GM19023 (cell line): ENCODE data around the gene CHST11.

Experiments used
- ATAC-seq: cut with Tn5 transposase; IDR thresholded peaks from one replicate; pipeline ENCODE4 v1.9.1; 2021; ENCODE audit warnings: mild to moderate bottlenecking, moderate library complexity; ENCODE audit not compliant: unreplicated experiment

CHST11 gene

DNA sequence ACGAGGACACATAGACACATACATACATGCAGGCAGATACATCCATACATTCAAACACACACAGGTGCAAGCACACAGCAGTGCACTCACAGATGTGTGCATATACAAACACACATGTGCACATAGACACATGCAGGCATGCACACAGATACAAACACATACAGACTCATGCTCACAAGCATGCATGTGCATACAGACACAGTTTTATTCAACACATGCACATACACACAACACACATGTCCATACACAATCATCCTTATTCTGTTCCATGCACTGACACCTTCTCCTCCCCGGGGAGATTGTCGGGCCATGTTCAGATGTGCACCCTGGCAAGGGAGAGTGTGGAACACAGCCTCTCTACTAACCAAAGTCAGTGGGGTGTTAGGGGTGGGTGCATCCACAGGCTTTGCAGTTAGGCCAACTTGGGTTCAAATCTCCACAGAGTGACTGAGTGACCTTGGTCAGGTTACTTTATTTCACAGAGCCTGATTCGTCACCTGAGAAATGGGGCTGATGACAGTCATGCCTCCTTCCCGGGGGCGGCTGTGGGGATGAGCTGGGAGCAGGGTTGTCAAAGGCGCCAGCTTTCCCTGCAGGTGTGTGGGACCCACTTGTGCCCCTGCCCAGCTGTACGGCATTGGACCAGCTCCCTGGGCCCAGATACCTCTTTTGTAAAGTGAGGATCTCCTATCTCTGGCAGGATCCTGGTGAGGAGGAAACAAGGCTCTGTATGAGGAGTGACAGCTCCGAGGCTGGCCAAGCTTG, 251.2 kb downstream of the CHST11 start:
- no peak for ATAC-seq

DNA sequence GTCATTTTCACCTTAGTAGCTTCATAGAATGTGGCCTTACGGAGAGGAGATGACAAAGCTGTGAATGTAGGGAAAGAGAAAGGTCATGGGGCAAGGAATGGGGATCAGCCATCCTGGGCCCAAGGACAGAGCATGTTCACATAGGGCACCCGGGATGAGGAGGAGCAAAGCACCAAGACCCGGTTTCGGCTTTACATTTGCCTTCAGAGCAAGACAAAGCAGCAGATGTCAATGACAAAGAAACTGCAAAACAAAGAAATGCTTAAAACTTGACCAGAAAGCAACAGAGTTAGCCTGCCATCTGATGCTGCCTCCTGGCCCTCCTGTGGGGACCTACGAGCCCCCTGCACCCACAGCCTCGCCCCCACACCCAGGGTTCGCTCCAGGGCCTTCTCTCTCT, 252.1 kb downstream of the CHST11 start:
- ATAC-seq: no peak

DNA sequence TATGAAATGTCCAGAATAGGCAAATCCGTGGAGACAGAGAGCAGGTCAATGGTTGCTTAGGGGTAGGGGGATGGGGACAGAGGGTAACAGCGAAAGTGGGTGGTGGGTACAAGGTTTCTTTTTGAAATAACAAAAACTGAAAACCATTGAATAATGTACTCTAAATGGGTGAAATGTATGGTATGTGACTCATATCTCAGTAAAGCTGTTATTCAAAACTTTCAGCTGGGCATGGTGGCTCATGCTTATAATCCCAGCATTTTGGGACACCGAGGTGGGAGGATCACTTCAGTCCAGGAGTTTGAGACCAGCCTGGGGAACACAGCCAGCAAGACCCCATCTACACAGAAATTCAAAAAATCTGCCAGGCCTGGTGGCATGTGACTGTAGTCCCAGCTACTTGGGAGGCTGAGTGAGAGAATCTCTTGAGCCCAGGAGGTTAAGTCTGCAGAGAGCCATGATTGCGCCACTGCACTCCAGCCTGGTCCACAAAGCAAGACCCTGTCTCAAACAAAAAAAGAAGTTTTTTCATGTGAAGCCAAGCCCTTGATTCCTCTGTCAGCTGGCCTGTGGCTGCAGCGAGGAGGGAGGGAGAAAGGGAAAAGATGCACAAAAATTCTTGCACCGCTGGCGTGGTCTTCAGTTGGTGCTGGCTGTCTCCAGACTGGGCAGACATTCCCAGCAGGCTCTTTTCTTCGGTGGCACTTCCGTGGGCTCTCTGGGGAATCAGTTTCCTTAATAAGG, 253.1 kb downstream of the CHST11 start:
- ATAC-seq: no peak

DNA sequence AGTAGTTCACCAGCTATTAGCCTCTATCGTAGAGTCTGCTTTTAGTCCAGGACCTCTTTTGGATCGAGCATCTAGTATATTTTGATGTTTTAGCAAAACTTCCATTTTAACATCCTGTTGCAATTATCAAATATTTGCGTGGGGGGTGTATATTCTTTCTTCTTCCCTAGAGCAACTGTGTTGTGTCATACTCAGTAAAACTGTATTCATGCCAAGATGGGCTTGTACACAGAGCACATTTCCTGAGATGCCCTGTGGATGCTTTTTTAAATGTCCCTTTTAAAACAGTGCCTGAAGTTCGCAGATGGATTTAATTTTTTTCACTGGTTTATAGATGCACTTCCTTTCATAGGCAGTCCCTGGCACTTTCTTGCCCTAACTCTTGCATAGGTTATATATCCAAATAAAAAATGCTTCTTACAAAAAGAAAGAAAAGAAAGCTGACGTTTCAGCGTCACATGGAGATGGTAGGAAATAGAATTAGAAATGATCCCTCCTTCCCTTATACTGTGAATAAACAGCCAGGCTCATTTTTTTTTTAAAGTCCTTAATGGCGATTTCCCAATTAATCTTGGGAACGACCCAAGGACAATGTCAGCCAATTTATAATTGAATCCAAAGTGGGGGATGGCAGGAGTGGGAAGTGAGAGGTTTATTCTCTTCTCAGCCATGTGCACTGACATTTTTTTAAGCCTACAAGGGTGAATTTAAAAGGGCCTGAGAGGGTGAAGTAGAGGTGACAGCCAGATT, 254.4 kb downstream of the CHST11 start:
- ATAC-seq: no peak

GRCh38 chr12:104712477-104712876, 255.7 kb downstream of the CHST11 start:
- ATAC-seq: no peak

- no peak for ATAC-seq
Measured at GRCh38 chr12:104712968-104713367, 256.2 kb downstream of the CHST11 start.

DNA sequence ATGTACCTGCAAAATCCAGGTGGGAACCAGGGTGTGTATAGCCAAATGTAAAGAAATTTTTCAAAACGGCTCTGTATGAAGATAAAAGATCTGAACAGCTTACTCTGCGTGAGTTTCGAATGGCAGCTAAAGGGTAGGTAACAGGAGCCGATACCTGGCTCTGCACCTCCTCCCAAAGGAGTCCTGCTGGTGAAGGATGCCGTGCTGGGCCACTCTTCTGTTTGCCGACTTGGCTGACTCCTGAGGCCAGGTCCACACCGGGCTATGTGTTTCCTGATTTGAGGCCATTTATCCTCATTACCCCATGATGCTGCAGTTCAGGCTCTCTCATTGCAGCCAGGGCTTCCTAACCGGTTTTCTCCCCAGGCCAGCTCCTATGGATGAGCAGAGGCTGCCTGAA, 256.7 kb downstream of the CHST11 start:
- ATAC-seq: no peak

GRCh38 chr12:104714369-104714768, 257.6 kb downstream of the CHST11 start:
- ATAC-seq: no peak

- ATAC-seq: no peak
Measured at GRCh38 chr12:104716172-104716571, 259.4 kb downstream of the CHST11 start.

- no peak for ATAC-seq
Measured at GRCh38 chr12:104718304-104718929, 261.7 kb downstream of the CHST11 start.

DNA sequence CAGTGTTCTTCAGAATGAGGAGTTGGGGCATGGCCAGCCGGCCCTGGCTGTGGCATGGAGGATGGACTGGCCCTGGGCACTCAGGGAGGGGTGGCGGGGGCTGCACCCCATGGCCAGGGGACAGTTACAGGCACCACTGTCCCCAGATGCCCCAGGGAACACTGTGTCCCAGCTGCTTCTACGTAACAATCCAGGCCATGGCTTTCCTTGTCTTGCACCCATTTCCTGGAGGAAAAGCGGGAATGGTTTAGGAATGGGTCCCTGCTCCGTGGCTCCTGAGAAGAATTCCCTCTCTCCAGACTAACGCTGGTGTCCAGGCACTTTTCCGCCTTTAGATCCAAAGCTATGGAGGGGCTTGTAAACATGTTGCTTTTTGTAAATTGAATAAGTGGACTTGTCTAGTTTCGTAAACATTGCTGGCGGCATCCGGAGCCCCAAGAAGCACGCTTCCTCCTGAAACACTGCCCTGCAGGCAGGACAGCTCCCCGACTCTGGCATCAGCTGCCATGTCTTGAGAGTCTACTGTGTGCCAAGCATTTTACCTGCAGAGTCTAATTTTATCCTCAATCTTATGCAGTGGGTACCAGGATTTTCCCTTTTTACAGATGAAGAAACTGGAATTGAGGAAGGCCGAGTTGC, 263.1 kb downstream of the CHST11 start:
- no peak for ATAC-seq

- no peak for ATAC-seq
Measured at GRCh38 chr12:104720339-104721038, 263.7 kb downstream of the CHST11 start.

DNA sequence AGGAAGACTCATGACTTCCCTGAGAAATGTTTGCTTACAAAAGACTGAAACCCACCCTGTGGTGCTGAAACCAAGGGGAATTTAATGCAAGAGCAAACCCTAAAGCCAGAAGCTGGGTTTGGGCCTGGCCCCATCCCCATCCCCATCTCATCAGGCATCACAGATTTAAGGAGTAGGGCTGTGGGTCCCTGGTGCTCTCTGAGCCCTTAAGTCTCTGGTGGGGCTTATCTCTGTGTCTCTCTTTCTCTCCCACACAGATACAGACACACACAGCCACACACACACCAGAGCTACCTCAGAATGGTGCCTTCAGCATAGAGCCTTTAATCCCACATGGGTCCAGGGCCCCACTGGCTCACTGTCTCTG, 264.3 kb downstream of the CHST11 start:
- ATAC-seq: no peak

GRCh38 chr12:104721936-104722335, 265.2 kb downstream of the CHST11 start:
- ATAC-seq: no peak

DNA sequence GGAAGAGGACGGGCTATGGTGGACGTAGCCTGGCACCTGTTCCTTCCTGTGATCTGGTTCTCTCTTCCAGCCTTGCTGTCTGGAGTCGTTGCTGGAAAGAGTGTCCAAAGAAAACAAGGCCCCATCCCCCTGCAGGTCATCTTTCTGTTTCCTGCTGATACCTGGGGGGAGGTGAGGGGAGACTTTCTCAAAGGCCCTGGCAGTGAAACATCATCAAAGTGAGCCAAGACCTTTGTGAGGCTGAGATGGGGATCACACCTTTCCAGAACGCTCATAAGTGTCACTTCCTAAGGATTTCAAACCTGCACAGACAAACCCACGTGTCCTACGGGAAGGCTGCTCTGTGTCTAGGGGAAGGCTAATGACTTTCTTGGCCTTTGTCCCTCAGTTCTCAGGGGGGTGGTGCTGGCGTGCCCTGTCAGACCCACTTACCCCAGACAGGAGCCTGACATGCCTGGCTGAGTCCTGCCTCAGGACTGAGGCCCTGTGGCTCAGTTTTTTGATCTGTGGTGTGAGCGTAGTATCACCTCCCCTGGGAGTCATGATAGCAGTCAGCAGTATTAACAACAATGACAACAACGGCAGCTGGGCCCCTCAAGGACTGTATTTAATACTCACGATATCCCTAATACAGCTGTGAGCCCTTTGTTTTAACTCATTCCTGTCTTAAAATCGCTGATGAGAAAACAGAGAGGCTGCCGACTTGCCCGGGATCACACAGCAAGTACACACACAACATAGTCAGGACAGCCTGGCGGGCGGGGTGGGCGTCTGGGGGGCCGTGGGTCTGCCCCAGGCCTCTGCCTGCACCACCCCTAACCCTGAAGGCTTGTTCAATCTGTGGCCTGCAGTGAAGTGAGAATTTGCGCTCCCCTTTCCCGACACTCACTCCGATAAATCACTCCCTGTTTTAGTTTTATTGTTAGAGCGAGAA, 266.1 kb downstream of the CHST11 start:
- no peak for ATAC-seq

DNA sequence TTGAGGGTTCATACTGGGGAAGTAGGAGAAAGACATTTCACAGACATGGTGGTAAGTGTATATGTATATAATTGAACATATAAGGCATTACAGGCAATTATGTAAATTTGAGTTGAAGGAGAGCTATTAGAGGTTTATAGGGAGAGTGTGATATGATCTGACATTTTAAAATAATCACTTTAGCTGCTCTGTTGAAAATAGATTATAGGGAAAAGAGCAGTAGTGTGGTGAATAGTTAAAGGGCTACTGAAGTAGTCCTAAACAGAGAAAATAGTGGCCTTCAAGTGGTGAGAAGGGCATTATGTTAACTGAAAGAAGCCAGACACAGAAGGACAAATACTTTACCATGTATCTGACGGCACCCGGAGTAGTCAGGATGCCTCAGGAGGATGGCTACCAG, 267.1 kb downstream of the CHST11 start:
- ATAC-seq: no peak

GRCh38 chr12:104724992-104725585, 268.3 kb downstream of the CHST11 start:
- ATAC-seq: no peak

GRCh38 chr12:104725610-104726009, 268.9 kb downstream of the CHST11 start:
- ATAC-seq: no peak
